A673 (cell line): ENCODE results near the gene CPPED1.

ENCODE experiments used
- CTCF ChIP-seq: fragments of 300-800, 200-600 bp; sonication (generic); conservative IDR thresholded peaks from 2 replicates; pipeline ENCODE4 v1.5.1; 2017; ENCODE audit warnings: low read depth, mild to moderate bottlenecking, antibody characterized with exemption, low read length, moderate library complexity, mixed read lengths
- EZH2 ChIP-seq: fragments of 200-600 bp; sonication (generic); IDR thresholded peaks from 2 replicates; pipeline ENCODE4 v1.6.1; 2017; ENCODE audit warnings: borderline replicate concordance, low read depth, mild to moderate bottlenecking, mixed read lengths, antibody characterized with exemption, low read length; ENCODE audit not compliant: poor library complexity, severe bottlenecking

- TF ChIP-seq CTCF: no peak
- TF ChIP-seq EZH2: no peak
These were observed 62.6 kb downstream of the CPPED1 start for GRCh38 chr16:12740986-12741610.
